DMS79 (cell line): ENCODE results near the gene MAD2L2.
A peak's percentile ranks its signal among the peaks of the same experiment; 100 is the strongest.

ENCODE experiments used
- DNase-seq: peaks from one replicate; lab custom pipeline; 2025; lab: John Stamatoyannopoulos, UW

Gene MAD2L2

GRCh38 chr1:11653101-11653860 lies 27.7 kb downstream of the MAD2L2 start:
- no peak for DNase-seq

GRCh38 chr1:11652203-11652780 lies 28.7 kb downstream of the MAD2L2 start:
- DNase-seq, result no peak

- no peak for DNase-seq
Observed at GRCh38 chr1:11651017-11651416, 29.9 kb downstream of the MAD2L2 start.

DNA sequence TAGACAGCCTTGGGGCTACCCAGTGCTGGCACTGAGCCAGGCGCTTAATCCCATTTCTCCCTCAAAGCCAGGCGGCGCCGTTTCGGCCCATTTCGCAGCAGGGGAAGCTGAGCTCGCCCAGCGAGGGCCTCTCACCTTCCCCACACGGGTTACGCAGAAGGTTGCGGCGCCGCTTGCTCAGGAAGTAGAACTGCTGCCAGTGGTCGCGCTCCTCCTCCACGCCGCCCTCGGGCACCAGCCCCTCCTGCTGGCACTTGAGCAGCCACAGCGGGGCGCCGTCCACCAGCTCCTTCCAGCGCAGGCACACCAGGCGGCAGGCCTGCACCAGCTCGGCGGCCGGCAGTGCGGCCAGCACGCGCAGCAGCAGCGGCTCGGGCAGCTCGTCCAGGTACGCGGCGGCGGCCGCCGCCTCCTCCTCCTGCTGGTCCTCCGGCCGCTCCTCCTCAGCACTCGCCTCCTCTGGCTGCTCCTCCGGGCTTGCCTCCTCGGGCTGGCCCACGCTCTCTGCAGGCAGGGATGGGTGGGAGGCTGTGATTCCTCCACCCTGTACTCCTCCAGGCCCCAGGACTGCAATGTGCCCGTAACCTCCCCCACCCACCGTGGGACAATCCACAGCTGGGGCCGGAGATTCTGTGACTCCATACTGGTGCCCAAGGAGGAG lies 30.5 kb downstream of the MAD2L2 start:
- peak; percentile 13 for DNase-seq

DNA sequence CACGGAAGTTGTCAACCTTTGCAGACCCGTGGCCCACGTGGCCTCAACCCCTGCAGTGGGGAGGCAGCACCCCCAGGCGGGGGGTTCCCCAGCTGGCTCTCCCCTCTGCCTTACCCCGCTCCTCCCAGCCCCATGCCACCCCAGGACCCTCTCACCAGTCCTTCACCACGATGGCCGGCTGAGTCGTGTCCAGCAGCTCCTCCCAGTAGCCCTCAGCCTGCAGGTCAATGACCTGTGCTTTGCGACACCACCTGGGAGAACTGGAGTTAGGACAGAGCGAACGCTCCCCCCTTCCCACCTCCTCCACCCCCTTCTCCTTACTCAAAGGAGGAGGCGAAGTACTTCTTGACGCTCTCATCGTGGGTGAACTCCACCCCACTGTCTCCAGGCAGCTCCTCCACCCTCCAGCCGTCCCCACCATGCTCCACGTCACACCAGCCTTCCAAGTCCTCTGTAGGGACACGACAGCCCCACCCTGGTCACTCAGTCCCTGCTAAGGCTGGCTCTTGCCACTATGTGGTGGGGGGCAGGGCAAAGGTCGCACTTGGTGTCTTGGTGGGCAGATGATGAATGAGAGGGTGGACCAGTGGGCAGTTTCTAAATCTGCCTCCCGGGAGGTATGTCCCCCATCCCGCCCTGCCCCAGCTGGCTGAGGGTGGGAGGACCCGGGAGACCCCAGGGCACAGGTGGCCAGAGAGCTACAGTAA lies 31.2 kb downstream of the MAD2L2 start:
- DNase-seq, result no peak

DNA sequence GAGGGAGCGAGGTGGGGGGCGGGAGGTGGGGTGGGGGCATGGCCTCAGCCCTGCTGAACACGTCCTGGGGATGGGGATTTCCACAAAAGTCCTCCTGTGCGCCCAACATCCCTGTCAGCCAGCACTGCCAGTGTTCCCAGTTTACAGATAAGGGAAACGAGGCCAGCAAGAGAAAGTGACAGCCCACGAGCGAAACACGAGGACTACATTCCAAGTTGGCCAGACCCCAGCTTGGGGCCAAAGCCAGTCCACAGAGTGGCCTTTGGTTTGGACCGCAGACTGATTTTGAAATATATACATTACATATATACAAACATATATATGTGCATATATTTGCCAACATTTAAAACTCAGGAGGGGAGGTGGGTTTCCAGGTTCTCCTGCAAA lies 31.7 kb downstream of the MAD2L2 start:
- DNase-seq, result no peak

- no peak for DNase-seq
Observed at GRCh38 chr1:11648732-11649158, 32.2 kb downstream of the MAD2L2 start.

DNA sequence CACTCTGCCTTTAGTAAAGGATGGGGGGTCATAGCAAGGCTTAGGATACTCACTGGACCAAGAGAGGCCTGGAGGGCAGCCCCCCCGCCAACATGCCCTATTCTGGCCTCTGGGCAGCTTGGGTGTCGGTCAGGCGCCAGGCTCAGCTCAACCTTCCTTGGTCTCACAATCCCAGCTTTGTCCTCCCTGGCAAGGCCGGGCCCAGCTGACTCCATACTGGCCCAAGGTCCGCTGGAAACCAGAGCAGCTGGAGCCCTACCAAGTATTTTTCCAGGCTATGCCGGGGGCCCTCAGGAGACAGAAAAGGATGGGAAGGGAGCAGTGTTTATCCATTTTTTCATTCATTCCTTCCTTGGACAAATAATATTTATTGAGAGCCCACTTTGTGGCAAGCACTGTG lies 32.9 kb downstream of the MAD2L2 start:
- no peak for DNase-seq

- no peak for DNase-seq
Observed at GRCh38 chr1:11647333-11647732, 33.6 kb downstream of the MAD2L2 start.

DNA sequence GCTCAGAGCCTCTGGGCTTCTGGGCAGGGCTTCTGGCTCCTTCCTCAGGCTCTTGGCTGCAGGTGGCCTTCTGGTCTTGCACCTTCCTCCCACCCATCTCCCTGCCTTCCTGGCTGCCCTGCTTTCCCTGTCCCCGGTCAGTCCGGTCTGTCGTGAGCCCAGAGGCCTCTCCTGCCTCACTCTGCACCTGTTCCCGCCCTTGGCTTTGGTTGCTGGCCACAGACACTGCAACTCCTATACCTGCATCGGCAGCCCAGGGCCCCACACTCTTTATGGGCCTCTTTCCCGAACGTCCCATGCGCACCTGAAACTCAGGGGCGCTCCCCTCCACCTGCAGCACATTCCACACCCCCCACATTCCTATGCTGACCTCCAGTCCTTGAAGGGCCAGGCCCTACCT lies 34.6 kb downstream of the MAD2L2 start:
- no peak for DNase-seq

GRCh38 chr1:11645670-11646265 lies 35.2 kb downstream of the MAD2L2 start:
- peak; percentile 58 for DNase-seq

- DNase-seq, result no peak
Observed at GRCh38 chr1:11645270-11645669, 35.7 kb downstream of the MAD2L2 start.

DNA sequence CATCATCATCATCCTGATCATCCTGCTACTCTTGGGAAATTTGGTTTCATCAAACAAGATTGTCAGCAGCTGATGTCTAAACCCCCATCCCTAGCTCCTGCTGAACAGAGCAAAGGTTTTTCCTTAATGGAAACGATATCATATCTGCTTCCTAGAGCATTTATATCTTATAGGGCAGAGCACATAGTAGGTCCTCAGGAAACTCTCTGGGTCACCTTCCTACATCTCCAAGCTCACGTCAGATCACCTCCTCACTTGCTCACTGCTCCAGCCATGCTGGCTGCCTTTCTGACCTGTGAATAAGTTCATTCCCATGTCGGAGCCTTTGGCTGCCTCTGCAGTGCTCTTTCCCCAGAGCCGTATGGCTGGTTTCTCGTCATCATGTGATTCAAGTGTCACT lies 37.2 kb downstream of the MAD2L2 start:
- DNase-seq, result no peak

- peak; percentile 21 for DNase-seq
Observed at GRCh38 chr1:11642418-11643017, 38.4 kb downstream of the MAD2L2 start.

DNA sequence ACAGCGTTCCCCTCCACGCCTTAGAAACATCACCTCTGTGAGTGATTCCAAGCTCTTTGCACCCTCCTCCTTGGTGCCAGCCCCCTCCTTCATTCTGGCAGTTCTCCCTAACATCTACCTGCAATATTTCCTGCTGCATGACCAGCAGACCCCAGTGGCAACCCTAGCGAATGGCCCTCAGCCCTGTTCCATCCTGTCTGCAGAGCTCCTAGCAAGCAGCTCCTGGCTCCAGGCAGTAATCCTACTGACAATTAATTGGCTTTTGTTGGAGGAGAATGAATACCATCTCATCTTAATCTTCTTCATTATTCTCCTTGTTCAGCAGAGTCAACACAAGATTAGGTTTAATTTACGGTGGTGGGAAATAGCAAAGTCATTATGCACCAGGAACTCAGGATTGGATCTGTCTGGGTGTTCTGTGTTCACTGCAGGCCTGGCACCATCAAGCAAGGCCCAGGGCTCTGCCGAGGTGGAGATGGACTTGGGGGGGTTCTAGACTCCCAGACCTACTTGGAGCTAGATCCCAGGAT lies 39.1 kb downstream of the MAD2L2 start:
- no peak for DNase-seq

GRCh38 chr1:11640944-11641343 lies 40.0 kb downstream of the MAD2L2 start:
- no peak for DNase-seq

GRCh38 chr1:11640101-11640500 lies 40.8 kb downstream of the MAD2L2 start:
- no peak for DNase-seq

- DNase-seq, result no peak
Observed at GRCh38 chr1:11639372-11639771, 41.6 kb downstream of the MAD2L2 start.

DNA sequence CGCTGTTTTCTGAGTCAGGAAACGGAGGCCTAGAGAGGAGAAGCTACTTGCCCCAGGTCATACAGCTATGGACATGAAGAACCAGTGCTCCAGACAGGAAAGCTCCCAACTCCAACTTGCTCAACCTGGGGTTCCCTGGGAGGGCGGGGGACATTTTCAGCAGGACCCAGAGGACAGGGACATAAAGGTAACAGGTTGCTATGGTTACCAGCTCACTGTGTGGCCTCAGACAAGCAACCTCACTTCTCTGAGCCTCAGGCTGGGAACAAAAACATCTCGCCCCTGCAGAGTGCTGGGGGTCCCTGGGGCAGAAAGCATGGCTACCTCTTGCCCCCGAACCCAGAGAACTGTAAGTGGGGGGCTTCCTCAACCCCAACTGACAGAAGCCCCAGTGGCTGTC lies 42.8 kb downstream of the MAD2L2 start:
- DNase-seq, result no peak

DNA sequence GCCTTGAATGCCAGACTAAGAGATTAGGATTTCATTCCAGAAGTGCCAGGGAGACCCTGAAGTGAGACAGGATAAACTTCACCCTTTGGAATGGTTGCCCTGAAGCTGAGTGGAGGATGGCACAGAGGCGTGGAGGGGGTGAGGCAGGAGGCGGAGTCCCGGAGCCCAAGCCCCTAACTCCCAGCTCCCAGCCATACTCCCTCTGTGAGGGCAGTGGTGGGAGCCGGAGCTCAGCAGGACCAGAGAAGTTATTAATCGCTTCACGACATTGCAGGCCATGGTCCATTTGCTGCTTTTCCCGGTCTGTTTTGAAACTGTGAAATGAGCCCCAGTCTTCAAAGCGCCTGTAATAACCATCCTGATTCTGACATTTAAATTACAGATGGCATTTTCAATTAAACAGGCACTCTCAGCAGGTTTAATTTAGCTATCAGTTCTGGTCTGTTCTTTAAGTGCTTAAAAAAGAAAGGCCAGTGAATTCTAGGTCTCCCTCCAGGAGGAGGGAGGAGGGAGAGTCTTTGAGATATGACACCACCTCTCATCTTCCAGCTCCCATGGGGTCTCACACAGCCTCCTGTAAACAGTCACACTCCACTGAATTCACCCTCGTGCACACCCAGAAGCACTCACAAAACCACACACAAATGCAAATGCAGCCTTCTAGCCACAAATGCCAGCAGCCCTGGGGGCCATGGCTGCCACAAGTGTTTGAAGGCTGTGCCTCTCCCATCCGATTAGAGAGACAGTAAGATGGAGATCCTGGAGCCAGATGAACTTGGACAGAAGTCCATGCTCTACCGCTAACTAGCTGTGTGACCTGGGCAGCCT lies 46.4 kb downstream of the MAD2L2 start:
- DNase-seq, result peak; percentile 90
